HUDEP-2 (cell line): ENCODE data around the gene PLEKHH2.
"Not testable (repeated sequence)": the region's sequence is repeated elsewhere in the genome, so short reads cannot be mapped to it uniquely, and the experiment has no call there.

ENCODE experiments used
- DNase-seq, 76 experiments: peaks; one replicate each; lab custom pipeline; 2025; ENCODE audit not compliant: unreplicated experiment in 76 of 76; lab: John Stamatoyannopoulos, UW

PLEKHH2 gene

DNA sequence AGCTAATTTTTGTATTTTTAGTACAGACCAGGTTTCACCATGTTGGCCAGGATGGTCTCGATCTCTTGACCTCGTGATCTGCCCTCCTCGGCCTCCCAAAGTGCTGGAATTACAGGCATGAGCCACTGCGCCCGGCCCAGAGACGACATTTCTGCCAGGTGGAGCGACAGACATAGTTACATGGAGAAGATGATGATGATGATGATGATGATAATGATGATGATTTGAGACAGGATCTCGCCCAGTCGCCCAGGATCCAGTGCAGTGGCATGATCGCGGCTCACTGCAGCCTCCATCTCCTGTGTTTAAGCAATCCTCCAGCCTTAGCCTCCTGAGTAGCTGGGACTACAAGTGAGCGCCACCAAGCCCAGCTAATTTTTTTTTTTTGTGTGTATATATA, 907 bp upstream of the PLEKHH2 start:
- not testable (repeated sequence) for DNase-seq

DNA sequence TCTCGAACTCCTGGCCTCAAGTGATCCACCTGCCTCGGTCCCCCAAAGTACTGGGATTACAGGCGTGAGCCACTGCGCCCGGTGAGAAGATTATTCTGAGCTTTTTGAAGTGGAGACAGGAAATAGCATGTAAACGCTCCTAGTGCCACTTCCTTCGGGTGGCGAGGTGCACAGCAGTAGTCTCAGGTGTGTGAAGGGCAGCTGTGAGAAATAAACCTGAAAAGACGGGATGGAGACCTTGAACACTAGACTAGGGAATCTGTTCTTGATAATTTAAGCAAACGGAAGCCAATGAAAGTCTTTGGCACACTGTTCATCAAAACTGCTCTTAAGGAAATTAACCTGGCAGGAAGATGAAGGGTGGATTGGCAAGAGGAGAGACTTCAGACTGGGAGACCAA, 439 bp upstream of the PLEKHH2 start:
- DNase-seq: no peak

DNA sequence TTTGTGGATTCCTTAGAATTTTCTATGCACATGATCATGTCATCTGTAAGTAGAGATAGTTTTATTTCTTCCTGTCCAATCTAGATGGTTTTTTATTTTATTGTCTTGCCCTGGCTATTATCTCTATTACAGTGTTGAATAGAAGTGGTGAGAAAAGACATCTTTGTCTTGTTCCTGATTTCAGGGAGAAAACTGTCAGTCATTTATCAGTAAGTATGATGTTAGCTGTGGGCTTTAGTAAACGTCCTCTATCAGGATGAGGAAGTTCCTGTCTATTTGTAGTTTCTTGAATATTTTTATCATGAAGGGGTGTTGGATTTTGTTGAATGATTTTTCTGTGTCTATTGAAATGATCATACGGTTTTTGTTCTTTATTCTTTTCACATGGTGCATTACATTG, 5.3 kb downstream of the PLEKHH2 start:
- no peak for DNase-seq

DNA sequence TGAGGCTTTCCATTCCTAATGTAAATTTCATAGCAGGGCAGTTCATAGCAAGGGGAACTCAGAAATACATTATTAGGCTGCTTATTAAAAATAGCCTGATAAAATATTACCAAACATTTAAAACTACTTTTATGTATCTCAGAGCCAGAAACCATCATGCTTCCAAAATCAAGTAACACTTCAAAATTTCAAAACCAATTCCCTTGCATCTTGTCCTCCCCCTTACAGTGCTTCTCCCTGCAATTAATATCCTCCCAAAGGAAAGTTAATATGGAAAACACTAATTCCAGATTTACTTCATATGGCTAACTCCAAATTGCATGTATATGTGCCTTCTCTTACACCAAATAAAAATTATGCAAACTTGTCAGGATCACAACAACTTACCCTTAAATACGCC, 6.6 kb downstream of the PLEKHH2 start:
- DNase-seq: no peak

DNA sequence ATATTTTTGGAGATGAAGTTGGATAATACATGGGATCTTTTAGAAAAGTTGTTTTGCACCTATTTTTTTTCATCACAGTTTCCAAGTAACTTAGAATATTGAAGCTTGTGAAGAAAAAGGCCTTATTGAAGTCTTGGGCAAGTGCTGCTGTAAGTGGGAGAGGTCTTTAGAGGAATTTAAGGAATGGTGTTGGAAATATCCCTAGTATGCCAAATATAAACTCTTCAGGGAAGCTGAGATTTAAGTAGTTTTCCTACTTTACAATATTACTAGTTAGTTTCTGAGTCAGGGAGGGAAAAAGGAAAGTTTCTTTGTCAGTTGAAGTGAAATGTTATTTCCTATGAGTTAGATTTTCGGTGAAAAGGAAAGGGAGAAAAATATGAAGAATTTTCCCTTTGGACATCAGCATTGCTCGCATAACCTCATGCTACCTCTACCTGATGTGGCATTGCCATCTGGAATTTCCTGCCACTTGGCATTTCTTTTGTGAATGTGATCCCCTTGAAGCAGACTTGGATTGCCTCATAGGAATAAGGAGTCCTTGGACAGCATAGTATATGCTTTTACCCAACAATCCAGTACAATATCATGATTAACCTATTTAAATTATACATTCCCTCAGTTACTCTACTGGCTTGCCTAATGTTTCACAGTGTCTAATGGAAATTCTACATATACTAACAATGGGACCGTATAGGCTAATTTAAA, 12.1 kb downstream of the PLEKHH2 start:
- DNase-seq: no peak

DNA sequence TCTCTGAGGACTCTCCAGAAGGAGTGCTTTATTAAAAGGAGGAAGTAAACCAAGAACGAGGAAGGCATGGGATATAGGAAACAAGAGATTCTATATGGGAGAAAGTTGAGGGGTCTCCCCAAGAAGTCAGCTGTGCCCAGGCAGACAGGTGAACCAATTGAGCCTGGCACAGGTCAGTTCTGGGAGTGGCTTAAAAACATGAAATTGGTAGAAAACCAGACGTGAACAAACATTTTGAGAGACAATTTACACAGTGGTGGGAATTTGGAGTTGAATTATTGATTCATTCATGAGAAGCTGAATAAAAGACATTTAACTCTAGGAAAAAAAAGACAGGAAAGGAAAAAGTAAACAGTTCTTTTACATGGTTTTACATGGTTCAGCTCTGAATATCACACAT, 16.4 kb downstream of the PLEKHH2 start:
- DNase-seq: no peak

DNA sequence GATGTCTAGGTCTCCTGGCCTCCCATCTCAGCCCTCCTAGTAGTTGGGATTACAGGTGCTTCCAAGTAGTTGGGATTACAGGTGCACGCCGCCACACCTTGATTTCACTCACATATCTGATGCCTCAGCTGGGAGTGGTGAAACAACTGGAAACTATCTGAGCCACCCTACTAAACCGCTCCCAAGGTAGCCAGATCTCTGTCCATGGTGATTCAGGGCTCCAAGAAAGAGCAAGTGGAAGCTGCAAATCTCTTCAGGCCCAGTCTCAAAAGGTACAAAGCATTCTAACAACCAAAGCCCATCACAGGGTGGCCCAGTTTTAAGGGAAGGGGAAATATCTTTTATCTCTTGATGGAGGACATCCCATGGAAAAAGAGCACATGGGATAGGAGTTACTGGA, 20.2 kb downstream of the PLEKHH2 start:
- DNase-seq: no peak

DNA sequence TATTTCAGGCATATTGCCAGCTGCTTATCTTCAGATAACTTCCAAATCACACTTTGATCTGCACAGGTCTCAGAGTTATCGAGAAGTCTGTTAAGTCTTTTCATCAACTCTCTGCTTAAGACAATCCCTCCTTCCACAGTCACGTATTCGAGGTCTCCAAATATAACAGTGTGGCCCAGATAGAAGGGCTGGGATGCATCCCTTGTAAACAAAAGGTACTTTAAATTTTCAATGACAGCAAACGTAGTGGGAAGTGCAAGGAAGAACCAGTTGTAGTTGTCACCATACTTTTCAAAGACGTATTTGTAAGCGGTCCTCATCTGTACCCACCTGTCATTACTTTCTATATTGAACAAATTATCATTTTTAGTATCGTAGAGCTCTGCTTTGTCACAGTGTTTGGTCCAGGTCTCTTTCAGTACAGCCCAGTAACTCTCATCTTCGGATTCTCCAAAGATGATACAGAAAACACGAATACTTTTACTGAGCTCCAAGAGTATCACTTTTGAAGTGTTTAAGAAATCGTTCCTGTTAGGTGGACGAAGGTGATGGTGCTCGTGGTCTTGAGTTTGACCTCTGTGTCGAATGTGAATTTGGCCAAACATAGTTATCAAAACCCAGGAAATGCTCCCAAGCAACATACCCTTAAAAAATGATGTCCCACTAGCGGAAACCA, 38.7 kb downstream of the PLEKHH2 start:
- no peak for DNase-seq

DNA sequence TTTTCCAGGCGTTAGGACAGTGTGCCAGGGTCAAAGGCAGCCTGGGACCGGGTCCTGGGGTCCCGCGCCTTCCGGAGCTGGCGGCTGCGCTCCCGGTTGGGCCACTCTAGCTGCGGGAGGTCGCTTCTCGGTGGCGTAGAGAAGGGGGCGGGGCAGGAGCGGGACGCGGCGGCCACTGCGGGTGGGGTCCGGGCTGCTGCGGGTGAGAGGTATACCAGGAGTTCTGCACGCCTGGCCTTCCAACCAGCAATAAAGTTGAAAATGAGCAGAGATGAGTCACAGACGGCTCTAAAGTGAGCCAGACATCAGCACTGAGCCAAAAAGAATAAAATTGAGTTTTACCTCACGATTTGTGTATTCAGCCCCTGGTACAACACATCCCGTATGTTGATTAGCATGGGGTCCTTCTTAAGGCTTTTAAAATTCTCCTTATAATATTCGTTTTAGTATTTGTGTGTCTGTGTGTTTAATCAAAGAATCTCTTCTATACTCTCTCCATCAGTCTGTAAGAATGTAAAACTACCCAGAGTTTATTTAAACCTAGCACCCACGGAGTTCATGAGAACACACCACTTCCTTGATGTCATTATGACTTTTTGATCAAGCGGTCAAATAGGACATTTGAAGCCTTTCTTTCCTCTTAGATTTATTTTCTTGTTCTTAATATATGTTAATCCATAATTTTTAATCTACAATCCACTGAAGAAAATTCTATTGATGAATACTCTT, 39.4 kb downstream of the PLEKHH2 start, which contains the start of gene C1GALT1C1L:
Gene C1GALT1C1L (minus strand): TSS at position 108 of the 729 bp plus-strand sequence. CDS start 107 bp downstream, at position 1.
- DNase-seq: peak in 4 of 76 experiments; percentile 1 to 10 (median 6)

DNA sequence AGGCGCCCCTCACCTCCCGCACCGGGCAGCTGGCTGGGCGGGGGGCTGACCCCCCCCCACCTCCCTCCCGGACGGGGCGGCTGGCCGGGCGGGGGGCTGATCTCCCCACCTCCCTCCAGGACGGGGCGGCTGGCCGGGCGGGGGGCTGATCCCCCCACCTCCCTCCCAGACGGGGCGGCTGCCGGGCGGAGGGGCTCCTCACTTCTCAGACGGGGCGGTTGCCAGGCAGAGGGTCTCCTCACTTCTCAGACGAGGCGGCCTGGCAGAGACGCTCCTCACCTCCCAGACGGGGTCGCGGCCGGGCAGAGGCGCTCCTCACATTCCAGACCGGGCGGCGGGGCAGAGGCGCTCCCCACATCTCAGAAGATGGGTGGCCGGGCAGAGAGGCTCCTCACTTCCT, 40.7 kb downstream of the PLEKHH2 start:
- not testable (repeated sequence) for DNase-seq

DNA sequence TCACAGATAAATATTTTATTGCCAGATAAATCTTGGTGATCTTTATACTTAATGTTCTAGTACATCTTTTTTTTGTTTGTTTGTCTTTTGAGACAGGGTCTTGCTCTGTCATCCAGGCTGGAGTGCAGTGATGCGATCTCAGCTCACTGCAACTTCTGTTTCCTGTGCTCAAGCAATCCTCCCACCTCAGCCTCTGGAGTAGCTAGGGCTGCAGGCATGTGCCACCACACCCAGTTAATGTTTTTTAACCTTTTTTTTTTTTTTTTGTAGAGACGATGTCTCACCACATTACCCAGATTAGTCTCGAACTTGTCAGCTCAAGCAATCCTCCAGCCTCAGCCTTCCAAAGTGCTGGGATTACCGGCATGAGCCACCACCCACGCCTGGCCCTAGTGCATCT, 48.3 kb downstream of the PLEKHH2 start:
- DNase-seq: peak in 11 of 76 experiments; percentile 1 to 37 (median 8)

DNA sequence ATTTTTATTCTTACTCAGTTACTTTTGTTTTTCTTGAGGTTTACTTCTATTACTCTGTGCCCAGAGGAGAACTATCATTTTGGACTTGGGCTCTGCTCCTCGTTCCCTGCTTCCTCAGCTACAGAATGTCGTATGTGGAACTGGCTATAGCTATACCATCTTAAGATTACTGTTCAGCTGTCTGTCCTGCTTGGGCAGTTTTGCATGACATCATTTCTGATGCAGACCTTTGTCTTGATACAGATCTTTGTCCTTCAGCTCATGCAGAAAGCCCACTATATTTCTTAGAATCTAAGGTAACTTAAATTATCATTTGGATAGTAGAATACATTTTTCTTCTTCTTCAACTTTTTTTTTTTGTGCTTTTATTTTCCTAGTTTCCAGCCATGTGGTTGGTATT, 52.9 kb downstream of the PLEKHH2 start:
- no peak for DNase-seq

DNA sequence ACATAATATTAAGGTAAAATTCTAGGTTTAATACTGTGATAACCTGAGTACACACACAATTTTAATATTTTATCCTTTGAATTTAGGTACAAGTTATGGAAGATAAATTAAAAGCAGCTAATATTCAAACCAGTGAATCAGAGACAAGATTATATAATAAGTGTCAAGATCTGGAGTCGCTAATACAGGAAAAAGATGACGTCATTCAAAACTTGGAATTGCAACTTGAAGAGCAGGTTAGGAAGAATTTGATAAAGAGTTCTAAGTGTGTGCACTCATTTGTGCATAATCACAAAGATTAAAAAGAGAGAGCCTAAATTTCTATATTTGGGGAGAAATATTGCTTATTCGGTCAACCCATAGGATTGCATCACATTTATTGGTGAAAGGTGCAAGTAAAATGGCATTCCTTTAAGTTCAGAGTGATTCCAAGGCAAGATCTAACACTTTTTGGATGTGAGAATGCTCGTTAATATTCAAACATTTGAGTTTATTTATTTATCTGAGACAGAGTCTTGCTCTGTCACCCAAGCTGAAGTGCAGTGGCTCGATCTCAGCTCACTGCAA, 55.5 kb downstream of the PLEKHH2 start:
- DNase-seq: no peak

DNA sequence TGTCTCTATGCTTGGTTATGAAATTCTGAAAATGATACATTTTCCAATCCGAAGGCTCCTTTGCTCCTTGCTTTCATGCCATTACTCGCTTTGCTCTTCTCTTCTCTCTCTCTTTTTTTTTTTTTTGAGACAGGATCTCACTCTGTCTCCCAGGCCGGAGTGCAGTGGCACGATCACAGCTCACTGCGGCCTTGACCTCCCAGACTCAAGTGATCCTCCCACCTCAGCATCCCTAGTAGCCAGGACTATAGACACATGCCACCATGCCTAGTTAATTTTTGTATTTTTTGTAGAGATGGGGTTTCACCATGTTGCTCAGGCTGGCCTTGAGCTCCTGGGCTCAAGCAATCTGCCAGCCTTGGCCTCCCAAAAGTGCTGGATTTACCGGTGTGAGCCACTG, 61.1 kb downstream of the PLEKHH2 start:
- not testable (repeated sequence) for DNase-seq

DNA sequence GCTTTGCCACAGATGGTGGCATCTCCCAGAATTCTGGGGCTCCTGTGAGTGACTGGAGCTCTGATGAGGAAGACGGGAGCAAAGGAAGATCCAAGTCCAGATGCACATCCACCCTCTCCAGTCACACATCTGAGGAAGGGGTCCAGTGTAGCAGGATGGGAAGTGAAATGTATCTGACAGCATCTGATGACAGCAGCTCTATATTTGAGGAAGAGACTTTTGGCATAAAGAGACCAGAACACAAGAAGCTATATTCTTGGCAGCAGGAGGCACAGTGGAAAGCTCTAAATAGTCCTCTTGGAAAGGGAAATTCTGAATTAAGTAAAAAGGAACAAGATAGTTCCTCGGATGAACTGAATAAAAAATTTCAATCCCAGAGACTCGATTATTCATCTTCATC, 62.7 kb downstream of the PLEKHH2 start:
- no peak for DNase-seq

DNA sequence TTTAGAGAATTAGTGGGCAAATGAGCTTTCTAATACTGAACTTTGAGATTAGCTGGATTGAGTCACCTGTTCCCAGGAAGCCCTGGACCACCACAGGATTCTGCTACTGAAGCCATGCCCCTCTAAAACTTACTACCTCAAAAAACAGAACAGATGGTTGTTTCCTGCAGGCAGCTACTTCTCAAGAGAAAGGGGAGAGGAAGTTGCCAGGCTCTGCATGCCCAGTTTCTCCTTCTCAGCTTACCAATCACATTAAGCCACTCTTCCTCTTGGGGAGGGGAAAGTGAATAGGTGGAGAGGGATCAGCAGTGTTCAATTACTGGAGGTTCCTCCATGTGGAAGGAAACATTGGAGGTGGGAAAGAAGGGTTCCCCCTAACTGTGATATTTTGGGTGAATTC, 64.1 kb downstream of the PLEKHH2 start:
- DNase-seq: no peak

DNA sequence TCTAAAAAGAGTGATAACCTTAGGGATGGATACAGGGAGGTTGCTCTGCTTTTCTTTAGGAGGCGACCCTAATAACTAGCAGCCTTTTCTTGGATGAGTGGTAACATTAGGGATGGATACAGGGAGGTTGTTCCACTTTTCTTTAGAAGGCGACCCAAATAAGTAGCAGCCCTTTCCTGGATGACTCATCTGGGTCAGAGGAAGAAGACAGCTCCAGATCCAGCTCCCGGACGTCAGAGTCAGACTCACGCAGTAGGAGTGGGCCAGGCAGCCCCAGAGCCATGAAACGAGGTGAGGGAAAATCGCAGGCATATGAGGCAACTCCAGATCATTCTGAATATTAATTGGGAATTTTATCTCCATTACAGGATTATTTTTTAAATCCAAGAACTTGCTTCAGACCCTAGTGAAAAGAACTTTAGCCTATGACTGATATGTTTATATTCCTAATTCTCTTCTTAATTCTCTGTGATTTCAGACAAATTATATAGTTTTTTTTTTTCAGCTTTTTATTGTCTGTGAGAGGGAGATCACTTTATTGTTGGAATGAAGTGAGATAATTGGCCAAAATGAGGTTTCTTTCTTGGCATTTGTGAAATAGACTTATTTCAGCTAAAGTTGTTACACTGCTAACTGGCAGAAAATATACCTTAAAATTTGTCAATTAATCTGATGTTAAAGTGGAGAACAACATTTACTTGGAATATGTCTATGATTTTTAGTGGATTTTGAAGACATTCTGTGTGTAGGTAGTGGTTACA, 70.4 kb downstream of the PLEKHH2 start:
- no peak for DNase-seq

DNA sequence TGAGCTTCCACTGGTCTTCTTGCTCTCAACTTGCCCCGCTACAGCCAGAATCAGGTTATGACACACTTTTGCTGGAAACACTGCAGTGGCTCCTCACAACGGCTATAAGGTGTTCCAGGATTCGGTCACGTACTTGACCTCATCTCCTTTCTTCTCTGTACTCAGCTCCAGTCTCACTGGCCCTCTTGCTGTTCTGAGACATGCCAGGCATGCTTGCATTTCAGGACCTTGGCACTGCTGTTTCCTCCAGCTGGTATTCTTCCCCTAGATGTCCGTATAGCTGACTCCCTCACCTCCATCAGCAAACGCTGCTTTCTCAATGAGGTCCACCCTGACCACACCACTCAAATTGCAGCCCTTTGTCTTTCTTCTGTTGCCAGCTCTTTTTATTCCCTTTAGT, 71.1 kb downstream of the PLEKHH2 start:
- no peak for DNase-seq

DNA sequence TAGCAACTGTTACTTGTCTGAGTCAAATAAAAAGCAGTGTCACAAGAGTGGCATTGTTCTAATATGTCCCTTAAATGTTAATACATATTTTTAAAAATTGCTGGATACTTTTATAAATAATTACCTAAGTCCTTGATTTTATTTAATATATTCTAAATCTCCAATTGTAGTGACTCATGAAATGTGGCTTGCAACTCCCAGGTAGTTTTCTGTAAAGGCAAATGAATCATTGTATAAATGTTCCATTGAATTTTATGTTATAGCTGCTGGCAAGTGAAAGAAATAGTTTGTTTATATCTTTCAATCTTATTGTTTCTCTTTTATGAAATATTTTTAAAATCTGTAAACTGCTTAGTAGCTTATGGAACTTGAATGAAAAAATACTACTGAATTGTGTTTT, 71.8 kb downstream of the PLEKHH2 start:
- no peak for DNase-seq

DNA sequence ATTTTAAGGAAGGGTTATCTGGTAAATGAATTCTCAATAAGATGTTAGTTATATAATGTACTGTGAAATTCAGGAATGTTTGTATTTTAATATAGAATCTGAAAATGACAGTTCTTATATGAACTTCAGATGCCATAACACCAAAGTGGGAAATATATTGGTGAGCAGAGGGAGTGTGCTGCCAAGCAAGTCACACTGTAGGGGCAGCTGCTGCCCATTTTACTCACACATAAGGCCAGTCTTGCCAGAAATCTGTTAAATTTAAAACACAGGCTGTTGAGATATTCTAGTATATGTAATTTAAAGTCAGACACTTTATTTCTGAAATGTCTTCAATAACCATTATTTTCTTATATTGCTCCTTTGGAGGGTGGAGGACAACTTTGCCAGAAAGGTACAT, 73.8 kb downstream of the PLEKHH2 start:
- no peak for DNase-seq

DNA sequence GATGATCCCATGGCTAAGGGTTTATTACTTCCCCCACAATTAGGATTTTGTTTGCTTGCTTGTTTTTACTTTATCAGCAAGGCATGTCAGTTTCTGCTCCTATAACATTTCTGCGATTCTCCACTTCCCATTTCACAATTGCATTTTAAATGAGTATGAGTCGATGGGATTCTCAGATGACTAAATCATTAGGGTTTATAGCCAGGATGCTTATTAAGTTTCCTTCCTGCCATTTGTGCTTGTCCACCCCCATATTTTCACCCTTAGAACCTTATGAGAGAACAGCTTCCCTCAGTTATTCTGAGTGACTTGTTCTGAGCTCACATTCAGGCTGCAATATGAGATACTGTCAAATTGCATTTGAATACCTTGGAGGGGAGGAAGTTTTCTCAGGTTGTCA, 77.1 kb downstream of the PLEKHH2 start:
- DNase-seq: no peak
